MCF 10A (cell line): ENCODE results near the gene ADAMTSL3. TPM values are rescaled to one million over a fixed set of nuclear protein-coding genes. Genes with fewer than 3 reads are reported as not detected.
A peak's percentile ranks its signal among the peaks of the same experiment; 100 is the strongest.

Experiments
- BruUV-seq: library from RNA; stranded (reverse); fragments of 400-500 nt; replicated peaks from 2 replicates; lab custom pipeline; 2021; lab: Mats Ljungman, UMichigan
- CTCF ChIA-PET: fragments of 300-600 bp; sonication (Branson Sonifier 250); formaldehyde crosslinking; extraction: SDS; loops from one replicate; lab custom pipeline; 2021; ENCODE audit warnings: antibody characterized with exemption, inconsistent platforms; lab: Yijun Ruan, JAX
- POLR2A ChIA-PET: fragments of 300-600, 350-650 bp; sonication (Branson Sonifier 250); formaldehyde crosslinking; extraction: SDS; loops from one replicate; lab custom pipeline; 2020; ENCODE audit warnings: antibody characterized with exemption, inconsistent platforms; lab: Yijun Ruan, JAX
- DNase-seq: peaks from one replicate; pipeline ENCODE4 v3.0.0-alpha.2; 2018; ENCODE audit not compliant: unreplicated experiment
- H3K27ac Mint-ChIP-seq: one replicate; pipeline ENCODE4 v1.8.0; 2022; ENCODE audit warnings: mild to moderate bottlenecking, low read depth, mixed read lengths; ENCODE audit not compliant: unreplicated experiment
- H3K27me3 Mint-ChIP-seq: one replicate; pipeline ENCODE4 v1.8.0; 2022; ENCODE audit warnings: mixed read lengths; ENCODE audit not compliant: insufficient read depth, unreplicated experiment
- H3K36me3 Mint-ChIP-seq: one replicate; pipeline ENCODE4 v1.8.0; 2022; ENCODE audit warnings: mild to moderate bottlenecking, moderate library complexity, mixed read lengths; ENCODE audit not compliant: insufficient read depth, unreplicated experiment
- H3K4me1 Mint-ChIP-seq: one replicate; pipeline ENCODE4 v1.8.0; 2022; ENCODE audit warnings: mixed read lengths; ENCODE audit not compliant: insufficient read depth, unreplicated experiment
- H3K4me3 Mint-ChIP-seq: one replicate; pipeline ENCODE4 v1.8.0; 2022; ENCODE audit warnings: mild to moderate bottlenecking, moderate library complexity, mixed read lengths; ENCODE audit not compliant: unreplicated experiment
- H3K9me3 Mint-ChIP-seq: one replicate; pipeline ENCODE4 v1.8.0; 2022; ENCODE audit warnings: mixed read lengths; ENCODE audit not compliant: unreplicated experiment
- CTCF ChIP-seq: fragments of 200-600 bp; IDR thresholded peaks from one replicate; pipeline ENCODE4 v1.8.0; 2022; ENCODE audit warnings: antibody characterized with exemption, mild to moderate bottlenecking; ENCODE audit not compliant: unreplicated experiment
- intact Hi-C: fragments of 100-400 bp; cut with micrococcal nuclease; formaldehyde crosslinking; loops from 2 replicates; pipeline ENCODE4 v1.14.1; 2022
- total RNA-seq: library from RNA; stranded (reverse); gene quantifications from 2 replicates; pipeline ENCODE4 v1.2.3, GENCODE V29; 2022

ADAMTSL3 gene
- total RNA-seq, 1 experiment from 2014 or later: 1.2 TPM

GRCh38 chr15:83970295-83970890 is 316.5 kb downstream of the ADAMTSL3 start:
- no peaks in the 10 kb centered on the region for H3K36me3 Mint-ChIP-seq
- no peak overlapping the region for H3K4me3 Mint-ChIP-seq
- no peaks in the 10 kb centered on the region for H3K27me3 Mint-ChIP-seq
- no peaks in the 10 kb centered on the region for H3K4me1 Mint-ChIP-seq
- H3K27ac Mint-ChIP-seq: no peak overlapping the region
- no peak for TF ChIP-seq CTCF
- BruUV-seq: no TSS peak
- ChIA-PET CTCF (no interaction called here), POLR2A (interaction anchor here (0.6 kb wide), 1 partner anchor 777 kb away, joined by 3 read pairs; no protein-coding TSS in a partner anchor)
- DNase-seq: no peak
- H3K9me3 Mint-ChIP-seq: peaks cover 3% of the 10 kb centered on the region
- intact Hi-C loops: no loop called here

- H3K27me3 Mint-ChIP-seq: no peaks in the 10 kb centered on the region
- CTCF ChIA-PET: no interaction called here
- no peaks in the 10 kb centered on the region for H3K4me1 Mint-ChIP-seq
- H3K9me3 Mint-ChIP-seq: peaks cover 12% of the 10 kb centered on the region
- no TSS peak for BruUV-seq
- H3K27ac Mint-ChIP-seq: no peak overlapping the region
- H3K4me3 Mint-ChIP-seq: no peak overlapping the region
- POLR2A ChIA-PET: interaction anchor here (0.7 kb wide), 1 partner anchor 338 kb away, joined by 3 read pairs; no protein-coding TSS in a partner anchor
- intact Hi-C loops: no loop called here
- no peaks in the 10 kb centered on the region for H3K36me3 Mint-ChIP-seq
- DNase-seq: no peak
- no peak for TF ChIP-seq CTCF
Observed at GRCh38 chr15:83971992-83972391, 318.1 kb downstream of the ADAMTSL3 start.

- ChIA-PET CTCF (interaction anchor here (1.2 kb wide), 1 partner anchor 20 kb away, joined by 5 read pairs; no protein-coding TSS in a partner anchor), POLR2A (no interaction called here)
- H3K4me3 Mint-ChIP-seq: no peak overlapping the region
- peak; percentile 46 for TF ChIP-seq CTCF
- H3K4me1 Mint-ChIP-seq: no peaks in the 10 kb centered on the region
- DNase-seq: peak; percentile 33
- no peaks in the 10 kb centered on the region for H3K36me3 Mint-ChIP-seq
- no peaks in the 10 kb centered on the region for H3K27me3 Mint-ChIP-seq
- intact Hi-C loops: no loop called here
- BruUV-seq: no TSS peak
- peaks cover 18% of the 10 kb centered on the region for H3K9me3 Mint-ChIP-seq
- H3K27ac Mint-ChIP-seq: no peak overlapping the region
Observed at GRCh38 chr15:83973816-83974215, 319.9 kb downstream of the ADAMTSL3 start.

- POLR2A ChIA-PET: interaction anchor here (0.9 kb wide), 1 partner anchor 50 kb away, joined by 3 read pairs; no protein-coding TSS in a partner anchor
- intact Hi-C loops: no loop called here
Observed at GRCh38 chr15:83977992-83978391, 324.1 kb downstream of the ADAMTSL3 start.

More at GRCh38 chr15:83977992-83978391, 324.1 kb downstream of the ADAMTSL3 start:
- no peak for TF ChIP-seq CTCF
- Mint-ChIP-seq H3K4me1 (no peaks in the 10 kb centered on the region), H3K4me3 (no peak overlapping the region), H3K36me3 (no peaks in the 10 kb centered on the region), H3K27ac (no peak overlapping the region), H3K27me3 (no peaks in the 10 kb centered on the region), H3K9me3 (peaks cover 18% of the 10 kb centered on the region)
- CTCF ChIA-PET: no interaction called here
- BruUV-seq: no TSS peak
- DNase-seq: no peak
